ENCODE results near the gene FBF1.
"Not testable (repeated sequence)": the region's sequence is repeated elsewhere in the genome, so short reads cannot be mapped to it uniquely, and the experiment has no call there.

The FBF1 gene

GRCh38 chr17:75893305-75894048 is 47.4 kb downstream of the FBF1 start:
- no peak for DNase-seq

GRCh38 chr17:75892556-75893224 is 48.2 kb downstream of the FBF1 start:
- peak; percentile 31 for DNase-seq

GRCh38 chr17:75891605-75892555 is 49.0 kb downstream of the FBF1 start:
- DNase-seq, result no peak

GRCh38 chr17:75891022-75891604 is 49.7 kb downstream of the FBF1 start:
- DNase-seq, result no peak

GRCh38 chr17:75889454-75889853 is 51.4 kb downstream of the FBF1 start:
- no peak for DNase-seq

- no peak for DNase-seq
These were observed 52.4 kb downstream of the FBF1 start for GRCh38 chr17:75888484-75888883.

GRCh38 chr17:75885860-75886259 is 55.0 kb downstream of the FBF1 start:
- DNase-seq, result not testable (repeated sequence)

GRCh38 chr17:75885431-75885830 is 55.4 kb downstream of the FBF1 start:
- DNase-seq, result no peak

GRCh38 chr17:75881678-75882454 is 59.0 kb downstream of the FBF1 start:
- DNase-seq, result no peak

GRCh38 chr17:75880266-75880665 is 60.6 kb downstream of the FBF1 start:
- DNase-seq, result no peak

GRCh38 chr17:75878174-75878998 is 62.5 kb downstream of the FBF1 start, which contains the start of gene TRIM47:
TSS of gene TRIM47 (minus strand) at chr17:75878581. CDS start at chr17:75878548, 33 bp downstream.
- DNase-seq, result peak; percentile 74

GRCh38 chr17:75877752-75878173 is 63.1 kb downstream of the FBF1 start:
- DNase-seq, result peak; percentile 47

- peak; percentile 90 for DNase-seq
These were observed 63.7 kb downstream of the FBF1 start for GRCh38 chr17:75876938-75877751.

- no peak for DNase-seq
These were observed 64.5 kb downstream of the FBF1 start for GRCh38 chr17:75876190-75876937.

- DNase-seq, result no peak
These were observed 65.0 kb downstream of the FBF1 start for GRCh38 chr17:75875940-75876189.

- DNase-seq, result no peak
These were observed 65.5 kb downstream of the FBF1 start for GRCh38 chr17:75875182-75875939.

GRCh38 chr17:75874323-75875181 is 66.3 kb downstream of the FBF1 start:
- DNase-seq, result no peak

Data from midbrain (tissue), 1 donor.